ENCODE measurements around the gene SDF2.

DNA sequence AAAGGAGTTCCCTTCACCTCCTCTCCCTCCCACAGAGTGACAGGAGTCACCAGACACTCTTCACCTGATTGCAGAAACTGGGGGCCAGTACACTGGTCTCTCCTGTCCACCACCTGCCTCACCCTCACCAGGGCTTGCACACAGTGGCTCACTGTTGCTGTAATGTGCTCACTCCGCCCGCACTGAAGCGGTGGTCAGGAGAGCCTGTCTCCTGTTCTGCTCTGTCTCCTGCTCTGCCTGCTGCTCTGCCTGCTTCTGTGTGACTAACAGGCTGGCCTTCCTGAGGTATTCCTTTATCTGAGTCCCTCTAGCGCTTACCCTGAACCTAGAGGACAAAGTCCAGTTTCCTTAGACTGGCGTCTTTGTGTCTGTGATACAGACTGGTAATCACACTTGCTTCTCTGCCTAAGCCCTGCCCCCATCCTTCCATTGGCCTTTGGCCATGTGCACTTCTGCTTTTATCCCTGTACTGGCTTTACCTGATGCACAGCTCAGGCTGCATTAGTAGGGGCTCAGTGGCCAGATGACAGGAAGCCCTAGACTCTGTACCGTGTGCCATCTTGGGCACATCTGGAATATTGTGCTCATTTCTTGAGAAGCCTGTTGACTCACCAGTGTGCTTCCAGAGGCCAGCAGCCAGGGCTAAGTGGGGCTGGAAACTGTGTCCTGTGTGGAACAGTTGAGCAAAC, 36.7 kb upstream of the SDF2 start:
- TF ChIP-seq, protein P1, sequence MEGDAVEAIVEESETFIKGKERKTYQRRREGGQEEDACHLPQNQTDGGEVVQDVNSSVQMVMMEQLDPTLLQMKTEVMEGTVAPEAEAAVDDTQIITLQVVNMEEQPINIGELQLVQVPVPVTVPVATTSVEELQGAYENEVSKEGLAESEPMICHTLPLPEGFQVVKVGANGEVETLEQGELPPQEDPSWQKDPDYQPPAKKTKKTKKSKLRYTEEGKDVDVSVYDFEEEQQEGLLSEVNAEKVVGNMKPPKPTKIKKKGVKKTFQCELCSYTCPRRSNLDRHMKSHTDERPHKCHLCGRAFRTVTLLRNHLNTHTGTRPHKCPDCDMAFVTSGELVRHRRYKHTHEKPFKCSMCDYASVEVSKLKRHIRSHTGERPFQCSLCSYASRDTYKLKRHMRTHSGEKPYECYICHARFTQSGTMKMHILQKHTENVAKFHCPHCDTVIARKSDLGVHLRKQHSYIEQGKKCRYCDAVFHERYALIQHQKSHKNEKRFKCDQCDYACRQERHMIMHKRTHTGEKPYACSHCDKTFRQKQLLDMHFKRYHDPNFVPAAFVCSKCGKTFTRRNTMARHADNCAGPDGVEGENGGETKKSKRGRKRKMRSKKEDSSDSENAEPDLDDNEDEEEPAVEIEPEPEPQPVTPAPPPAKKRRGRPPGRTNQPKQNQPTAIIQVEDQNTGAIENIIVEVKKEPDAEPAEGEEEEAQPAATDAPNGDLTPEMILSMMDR (conservative IDR thresholded peaks at IDR 0.05; ENCODE audit: low read length), result no peak
- TF ChIP-seq EZH2phosphoT487 (IDR thresholded peaks at IDR 0.05; ENCODE audit: borderline replicate concordance), result no peak

All from Loucy (cell line).